Stimulated activated CD8-positive, alpha-beta memory T cell treated with anti-CD3 and anti-CD28 coated beads, Interleukin-12 subunit alpha, Interleukin-12 subunit beta, amount 100 ng/mL, for 1 hour (primary cell): ENCODE measurements around the gene CCDC171.

ENCODE experiments used
- DNase-seq: peaks from one replicate; pipeline ENCODE4 v3.0.0-alpha.2; 2020; ENCODE audit warnings: low read depth

The CCDC171 gene

GRCh38 chr9:15882883-15883282 is 330.0 kb downstream of the CCDC171 start:
- no peak for DNase-seq

- no peak for DNase-seq
Measured at GRCh38 chr9:15885464-15885863, 332.6 kb downstream of the CCDC171 start.

GRCh38 chr9:15889555-15889954 is 336.7 kb downstream of the CCDC171 start:
- no peak for DNase-seq

- no peak for DNase-seq
Measured at GRCh38 chr9:15901572-15901971, 348.7 kb downstream of the CCDC171 start.

- DNase-seq, result no peak
Measured at GRCh38 chr9:15909297-15909696, 356.5 kb downstream of the CCDC171 start.

- DNase-seq, result no peak
Measured at GRCh38 chr9:15915711-15916110, 362.9 kb downstream of the CCDC171 start.

GRCh38 chr9:15927161-15927560 is 374.3 kb downstream of the CCDC171 start:
- no peak for DNase-seq

GRCh38 chr9:15935661-15936305 is 382.9 kb downstream of the CCDC171 start:
- no peak for DNase-seq

- DNase-seq, result no peak
Measured at GRCh38 chr9:15936306-15936921, 383.6 kb downstream of the CCDC171 start.

- DNase-seq, result no peak
Measured at GRCh38 chr9:15942831-15943424, 390.1 kb downstream of the CCDC171 start.

- no peak for DNase-seq
Measured at GRCh38 chr9:15944341-15944740, 391.5 kb downstream of the CCDC171 start.

GRCh38 chr9:15959663-15960062 is 406.8 kb downstream of the CCDC171 start:
- no peak for DNase-seq

GRCh38 chr9:15961217-15961616 is 408.4 kb downstream of the CCDC171 start:
- DNase-seq, result no peak

GRCh38 chr9:15965246-15965745 is 412.5 kb downstream of the CCDC171 start:
- no peak for DNase-seq

GRCh38 chr9:15966471-15966870 is 413.6 kb downstream of the CCDC171 start:
- DNase-seq, result no peak

GRCh38 chr9:15967068-15967467 is 414.2 kb downstream of the CCDC171 start:
- no peak for DNase-seq

- DNase-seq, result no peak
Measured at GRCh38 chr9:15972760-15973159, 419.9 kb downstream of the CCDC171 start.

GRCh38 chr9:15975101-15975778 is 422.4 kb downstream of the CCDC171 start:
- DNase-seq, result no peak

GRCh38 chr9:15977438-15977837 is 424.6 kb downstream of the CCDC171 start:
- DNase-seq, result no peak

GRCh38 chr9:15982182-15982581 is 429.3 kb downstream of the CCDC171 start:
- DNase-seq, result no peak

- no peak for DNase-seq
Measured at GRCh38 chr9:15999422-16000339, 446.8 kb downstream of the CCDC171 start.

- DNase-seq, result no peak
Measured at GRCh38 chr9:16000811-16001210, 448.0 kb downstream of the CCDC171 start.
